ENCODE measurements around the gene ZFYVE1.

Gene ZFYVE1, protein sequence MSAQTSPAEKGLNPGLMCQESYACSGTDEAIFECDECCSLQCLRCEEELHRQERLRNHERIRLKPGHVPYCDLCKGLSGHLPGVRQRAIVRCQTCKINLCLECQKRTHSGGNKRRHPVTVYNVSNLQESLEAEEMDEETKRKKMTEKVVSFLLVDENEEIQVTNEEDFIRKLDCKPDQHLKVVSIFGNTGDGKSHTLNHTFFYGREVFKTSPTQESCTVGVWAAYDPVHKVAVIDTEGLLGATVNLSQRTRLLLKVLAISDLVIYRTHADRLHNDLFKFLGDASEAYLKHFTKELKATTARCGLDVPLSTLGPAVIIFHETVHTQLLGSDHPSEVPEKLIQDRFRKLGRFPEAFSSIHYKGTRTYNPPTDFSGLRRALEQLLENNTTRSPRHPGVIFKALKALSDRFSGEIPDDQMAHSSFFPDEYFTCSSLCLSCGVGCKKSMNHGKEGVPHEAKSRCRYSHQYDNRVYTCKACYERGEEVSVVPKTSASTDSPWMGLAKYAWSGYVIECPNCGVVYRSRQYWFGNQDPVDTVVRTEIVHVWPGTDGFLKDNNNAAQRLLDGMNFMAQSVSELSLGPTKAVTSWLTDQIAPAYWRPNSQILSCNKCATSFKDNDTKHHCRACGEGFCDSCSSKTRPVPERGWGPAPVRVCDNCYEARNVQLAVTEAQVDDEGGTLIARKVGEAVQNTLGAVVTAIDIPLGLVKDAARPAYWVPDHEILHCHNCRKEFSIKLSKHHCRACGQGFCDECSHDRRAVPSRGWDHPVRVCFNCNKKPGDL

DNA sequence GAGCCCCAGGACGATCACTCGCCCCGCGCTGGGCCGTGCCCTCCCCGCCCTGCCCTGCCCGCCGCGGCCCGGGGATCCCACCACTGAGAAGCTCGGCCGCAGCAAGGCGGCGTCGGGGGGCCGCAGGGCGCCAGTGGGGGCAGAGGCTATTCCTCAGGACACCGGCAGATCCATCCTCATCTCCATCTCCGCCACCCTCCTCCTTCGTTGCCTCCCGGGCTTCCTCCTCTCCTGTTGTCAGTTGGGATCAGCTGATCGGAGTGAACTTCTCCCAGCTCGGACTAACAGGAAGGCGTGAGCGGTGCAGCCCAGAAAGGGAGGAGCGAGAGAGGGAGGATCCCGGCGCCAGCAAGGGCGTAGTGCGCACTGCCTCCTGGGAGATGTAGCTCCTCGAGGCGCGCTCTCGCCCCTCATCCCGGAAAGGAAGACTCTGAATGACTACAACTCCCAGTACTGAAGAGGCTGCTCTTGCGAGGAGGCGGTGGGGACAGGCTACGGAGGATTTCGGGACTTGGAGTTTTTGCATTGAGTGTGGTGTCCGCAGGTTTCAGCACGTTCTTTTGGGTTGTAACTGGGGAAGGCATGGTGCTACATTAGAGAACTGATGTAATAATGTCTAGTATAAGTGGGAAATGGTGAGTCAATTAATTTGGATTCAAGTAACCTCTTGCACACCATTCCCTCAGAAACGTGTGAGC is at the start of gene ZFYVE1:
Gene ZFYVE1, minus strand, starts transcription at position 262 of the 698 bp plus-strand sequence. CDS start 2,598 bp downstream, outside the sequence.
- peak within 1 kb of the TSS; percentile 46 for H3K27ac ChIP-seq
- TF ChIP-seq ZFX (IDR thresholded peaks at IDR 0.05; ENCODE audit: borderline replicate concordance), result no peak
- TF ChIP-seq, protein P1, sequence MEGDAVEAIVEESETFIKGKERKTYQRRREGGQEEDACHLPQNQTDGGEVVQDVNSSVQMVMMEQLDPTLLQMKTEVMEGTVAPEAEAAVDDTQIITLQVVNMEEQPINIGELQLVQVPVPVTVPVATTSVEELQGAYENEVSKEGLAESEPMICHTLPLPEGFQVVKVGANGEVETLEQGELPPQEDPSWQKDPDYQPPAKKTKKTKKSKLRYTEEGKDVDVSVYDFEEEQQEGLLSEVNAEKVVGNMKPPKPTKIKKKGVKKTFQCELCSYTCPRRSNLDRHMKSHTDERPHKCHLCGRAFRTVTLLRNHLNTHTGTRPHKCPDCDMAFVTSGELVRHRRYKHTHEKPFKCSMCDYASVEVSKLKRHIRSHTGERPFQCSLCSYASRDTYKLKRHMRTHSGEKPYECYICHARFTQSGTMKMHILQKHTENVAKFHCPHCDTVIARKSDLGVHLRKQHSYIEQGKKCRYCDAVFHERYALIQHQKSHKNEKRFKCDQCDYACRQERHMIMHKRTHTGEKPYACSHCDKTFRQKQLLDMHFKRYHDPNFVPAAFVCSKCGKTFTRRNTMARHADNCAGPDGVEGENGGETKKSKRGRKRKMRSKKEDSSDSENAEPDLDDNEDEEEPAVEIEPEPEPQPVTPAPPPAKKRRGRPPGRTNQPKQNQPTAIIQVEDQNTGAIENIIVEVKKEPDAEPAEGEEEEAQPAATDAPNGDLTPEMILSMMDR (IDR thresholded peaks at IDR 0.05), result no peak

DNA sequence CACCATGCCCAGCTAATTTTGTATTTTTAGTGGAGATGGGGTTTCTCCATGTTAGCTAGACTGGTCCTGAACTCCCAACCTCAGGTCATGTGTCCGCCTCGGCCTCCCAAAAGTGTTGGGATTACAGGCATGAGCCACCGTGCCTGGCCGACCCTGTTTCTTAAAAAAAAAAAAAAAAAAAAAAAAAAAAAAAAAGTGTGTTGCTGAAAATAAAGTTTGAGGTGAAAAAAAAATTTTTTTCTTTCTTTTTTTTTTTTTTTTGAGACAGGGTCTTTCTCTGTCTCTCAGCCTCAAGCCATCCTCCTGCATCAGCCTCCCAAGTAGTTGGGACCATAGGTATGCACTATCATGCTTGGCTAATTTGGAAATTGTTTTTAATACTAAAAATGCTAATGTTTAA is 42.7 kb upstream of the ZFYVE1 start:
- no peak overlapping the region for H3K27ac ChIP-seq
- TF ChIP-seq ZFX (IDR thresholded peaks at IDR 0.05; ENCODE audit: borderline replicate concordance), result no peak
- TF ChIP-seq, protein P1 (IDR thresholded peaks at IDR 0.05), result no peak

DNA sequence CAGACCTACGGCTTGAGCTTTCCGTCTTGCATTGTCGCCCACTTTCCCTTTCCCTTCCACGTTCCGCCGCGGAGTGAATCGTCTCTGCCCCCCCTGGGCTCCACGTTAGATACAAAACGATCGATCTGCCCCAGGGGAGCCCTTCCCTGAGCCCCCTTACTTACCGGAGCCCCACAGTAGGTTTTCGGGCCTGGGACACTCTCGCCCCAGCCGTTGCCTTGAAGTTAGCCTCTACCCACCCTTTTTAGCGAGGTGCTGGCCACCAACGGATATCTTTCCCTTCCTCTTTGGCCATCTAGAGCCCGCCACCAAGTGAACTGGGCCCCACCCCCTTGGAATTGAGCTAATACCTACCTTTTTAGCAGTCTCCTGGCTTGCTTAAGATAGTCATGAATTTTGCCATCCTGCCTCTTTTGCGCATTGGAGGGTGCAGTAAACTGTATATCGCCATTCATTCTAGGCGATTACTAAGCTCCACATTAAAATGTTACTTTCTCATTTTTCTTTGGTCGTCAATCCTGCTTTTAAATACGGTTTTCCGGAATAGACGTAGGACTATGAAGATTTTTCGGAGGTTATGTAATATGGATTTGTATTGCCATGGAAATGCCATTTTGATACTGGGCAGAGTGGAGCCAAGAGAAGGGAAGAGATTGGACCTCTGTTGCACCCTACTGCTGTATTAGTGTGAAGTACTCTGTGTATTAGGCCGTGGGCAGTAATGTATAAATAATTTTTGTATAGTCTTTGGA is 32.2 kb upstream of the ZFYVE1 start:
- TF ChIP-seq, protein P1 (IDR thresholded peaks at IDR 0.05), result no peak
- no peak for TF ChIP-seq ZFX (IDR thresholded peaks at IDR 0.05; ENCODE audit: borderline replicate concordance)
- peak overlapping the region; percentile 92 for H3K27ac ChIP-seq

DNA sequence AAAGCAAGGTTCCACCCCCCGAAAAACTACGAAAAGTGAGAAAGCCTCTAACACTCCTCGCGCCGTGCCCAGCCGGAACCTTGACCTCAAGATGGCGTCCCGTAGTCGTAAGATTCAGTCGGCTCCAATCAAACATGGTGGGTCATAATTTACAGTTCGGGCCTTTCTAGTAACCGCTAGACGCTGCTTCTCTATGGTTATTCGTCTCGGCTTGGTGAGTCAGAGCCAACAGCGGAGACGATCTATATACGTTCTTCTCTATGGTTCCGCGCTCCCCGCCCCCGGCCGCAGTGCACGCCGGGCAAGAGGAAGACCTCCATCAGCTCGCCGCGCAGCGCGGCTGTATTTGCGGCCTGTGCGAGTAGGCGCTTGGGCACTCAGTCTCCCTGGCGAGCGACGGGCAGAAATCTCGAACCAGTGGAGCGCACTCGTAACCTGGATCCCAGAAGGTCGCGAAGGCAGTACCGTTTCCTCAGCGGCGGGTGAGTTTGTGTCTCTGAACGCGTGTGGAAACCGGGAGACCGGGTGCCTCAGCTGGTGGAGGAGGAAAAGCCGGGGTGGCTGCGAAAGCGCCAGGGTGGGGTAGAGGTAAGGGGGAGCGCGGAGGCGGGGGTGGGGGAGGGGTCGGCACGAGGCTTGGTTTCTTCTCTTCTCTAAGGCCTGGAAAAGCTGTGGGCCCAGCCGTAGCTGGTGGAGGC is 31.5 kb upstream of the ZFYVE1 start, which contains the start of gene RBM25:
Gene RBM25, plus strand, starts transcription at position 311 of the 698 bp plus-strand sequence. CDS start 13,108 bp downstream, outside the sequence.
- TF ChIP-seq, protein P1 (IDR thresholded peaks at IDR 0.05), result no peak
- no peak for TF ChIP-seq ZFX (IDR thresholded peaks at IDR 0.05; ENCODE audit: borderline replicate concordance)
- H3K27ac ChIP-seq, result peak within 1 kb of the TSS; percentile 92

DNA sequence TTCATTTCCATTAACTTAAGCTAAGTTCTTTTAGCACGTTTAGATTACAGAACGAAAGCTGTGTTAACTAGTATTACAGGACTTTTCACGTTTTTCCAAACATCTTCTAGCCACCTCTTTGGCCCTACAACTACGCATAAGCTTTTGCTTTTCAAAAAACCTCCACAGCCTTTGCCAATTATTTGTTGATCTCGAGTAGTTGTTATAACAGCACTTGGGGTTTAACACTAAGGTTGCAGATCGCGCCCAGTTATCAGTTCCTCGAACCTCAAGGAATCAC is 31.0 kb upstream of the ZFYVE1 start:
- H3K27ac ChIP-seq, result peak overlapping the region; percentile 92
- TF ChIP-seq, protein P1 (IDR thresholded peaks at IDR 0.05), result no peak
- no peak for TF ChIP-seq ZFX (IDR thresholded peaks at IDR 0.05; ENCODE audit: borderline replicate concordance)

DNA sequence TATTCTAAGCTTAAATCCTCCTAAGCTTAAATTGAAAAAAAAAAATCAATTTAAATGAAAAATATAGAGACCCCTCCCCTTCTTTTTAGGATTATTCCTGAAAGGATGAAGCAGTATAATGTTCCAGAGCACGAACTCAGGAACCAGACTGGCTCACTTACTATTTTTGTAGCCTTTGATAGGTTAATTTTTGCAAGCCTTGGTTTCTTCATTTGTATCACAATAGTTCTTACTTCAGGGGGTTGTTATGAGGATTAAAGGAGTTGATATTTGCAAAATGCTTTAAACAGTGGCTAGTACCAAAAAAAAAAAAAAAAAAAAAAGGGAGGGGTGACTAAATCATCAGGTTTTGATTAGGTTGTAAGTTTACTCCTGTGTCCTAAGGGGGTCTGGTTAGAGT is 28.3 kb upstream of the ZFYVE1 start:
- no peak overlapping the region for H3K27ac ChIP-seq
- TF ChIP-seq ZFX (IDR thresholded peaks at IDR 0.05; ENCODE audit: borderline replicate concordance), result no peak
- TF ChIP-seq, protein P1 (IDR thresholded peaks at IDR 0.05), result no peak
